ENCODE measurements around the gene CFB. TPM values are rescaled to one million over a fixed set of nuclear protein-coding genes. Genes with fewer than 3 reads are reported as not detected.
A peak's percentile ranks its signal among the peaks of the same experiment; 100 is the strongest.

The CFB gene
- total RNA-seq, 1 experiment from 2014 or later: 5.6 TPM

DNA sequence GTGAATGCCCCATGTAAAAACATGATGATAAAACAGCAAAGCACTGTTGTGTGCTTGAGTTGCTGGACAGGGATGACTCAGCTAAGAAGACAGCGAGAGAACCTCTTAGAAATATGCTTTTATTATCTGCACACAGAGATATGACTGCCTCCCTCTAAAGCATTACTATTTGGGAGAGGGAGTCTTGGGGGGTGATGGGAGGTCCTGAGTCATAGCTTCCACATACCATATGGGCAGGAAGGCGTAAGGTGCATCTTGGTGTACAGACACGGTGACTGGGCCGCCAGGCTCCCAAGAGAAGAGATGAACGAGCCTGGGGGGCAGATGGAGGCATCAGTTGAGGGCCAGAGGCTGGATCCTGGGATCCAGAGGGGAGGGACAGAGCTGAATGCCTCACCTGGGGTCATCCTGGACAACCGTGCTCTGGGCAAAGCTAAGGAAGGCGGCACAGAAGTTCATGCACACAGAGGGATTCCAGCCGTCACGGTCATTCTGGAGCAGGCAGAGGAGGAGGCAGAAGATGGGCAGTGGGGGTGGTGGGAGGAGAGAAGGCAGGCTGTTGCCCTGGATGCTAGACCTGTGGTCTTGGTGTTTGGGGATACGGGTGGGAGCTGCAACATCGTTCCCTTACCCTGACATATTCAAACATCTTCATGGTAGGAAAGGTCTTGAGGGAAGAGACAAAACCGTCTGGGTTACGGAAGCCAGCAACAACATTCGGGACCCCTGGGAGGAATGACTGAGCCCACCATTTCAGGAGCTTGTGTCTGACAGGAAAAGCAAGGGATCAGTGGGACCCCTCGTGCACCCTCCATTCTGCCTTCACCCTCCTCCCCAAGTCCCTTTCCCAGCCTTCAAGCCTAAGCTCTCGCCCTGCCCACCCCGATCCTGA lies 24.1 kb downstream of the CFB start:
- ATAC-seq: no peak
- DNase-seq (ENCODE audit: low read depth, low spot score): no peak
- POLR2A ChIA-PET: interaction anchor here (0.5 to 0.6 kb wide), 2 partner anchors 1203 to 1343 kb away, joined by 10 to 19 read pairs; no protein-coding TSS in a partner anchor
- Histone ChIP-seq H3K27me3 (ENCODE audit: control insufficient read depth, insufficient read depth, low read length) (no peaks in the 10 kb centered on the region), H3K36me3 (ENCODE audit: control insufficient read depth, insufficient read depth, low read length) (peaks cover 5% of the 10 kb centered on the region; the same call in 1 of the 2 replicates), H3K4me1 (ENCODE audit: control insufficient read depth, insufficient read depth, low read length) (peaks cover 12% of the 10 kb centered on the region; the same call in 1 of the 2 replicates), H3K4me3 (ENCODE audit: low read depth in 2 of 2, low read length in 2 of 2) (peak overlapping the region; percentile 85 to 94), H3K9me3 (ENCODE audit: control insufficient read depth, insufficient read depth, low read depth, low read length) (no peaks in the 10 kb centered on the region), H3K27ac (ENCODE audit: low read length) (peak overlapping the region; percentile 94)
- TF ChIP-seq SIN3A (IDR thresholded peaks at IDR 0.05; ENCODE audit: borderline replicate concordance, insufficient read depth, low read depth, low read length): no peak
- TF ChIP-seq, protein P1, sequence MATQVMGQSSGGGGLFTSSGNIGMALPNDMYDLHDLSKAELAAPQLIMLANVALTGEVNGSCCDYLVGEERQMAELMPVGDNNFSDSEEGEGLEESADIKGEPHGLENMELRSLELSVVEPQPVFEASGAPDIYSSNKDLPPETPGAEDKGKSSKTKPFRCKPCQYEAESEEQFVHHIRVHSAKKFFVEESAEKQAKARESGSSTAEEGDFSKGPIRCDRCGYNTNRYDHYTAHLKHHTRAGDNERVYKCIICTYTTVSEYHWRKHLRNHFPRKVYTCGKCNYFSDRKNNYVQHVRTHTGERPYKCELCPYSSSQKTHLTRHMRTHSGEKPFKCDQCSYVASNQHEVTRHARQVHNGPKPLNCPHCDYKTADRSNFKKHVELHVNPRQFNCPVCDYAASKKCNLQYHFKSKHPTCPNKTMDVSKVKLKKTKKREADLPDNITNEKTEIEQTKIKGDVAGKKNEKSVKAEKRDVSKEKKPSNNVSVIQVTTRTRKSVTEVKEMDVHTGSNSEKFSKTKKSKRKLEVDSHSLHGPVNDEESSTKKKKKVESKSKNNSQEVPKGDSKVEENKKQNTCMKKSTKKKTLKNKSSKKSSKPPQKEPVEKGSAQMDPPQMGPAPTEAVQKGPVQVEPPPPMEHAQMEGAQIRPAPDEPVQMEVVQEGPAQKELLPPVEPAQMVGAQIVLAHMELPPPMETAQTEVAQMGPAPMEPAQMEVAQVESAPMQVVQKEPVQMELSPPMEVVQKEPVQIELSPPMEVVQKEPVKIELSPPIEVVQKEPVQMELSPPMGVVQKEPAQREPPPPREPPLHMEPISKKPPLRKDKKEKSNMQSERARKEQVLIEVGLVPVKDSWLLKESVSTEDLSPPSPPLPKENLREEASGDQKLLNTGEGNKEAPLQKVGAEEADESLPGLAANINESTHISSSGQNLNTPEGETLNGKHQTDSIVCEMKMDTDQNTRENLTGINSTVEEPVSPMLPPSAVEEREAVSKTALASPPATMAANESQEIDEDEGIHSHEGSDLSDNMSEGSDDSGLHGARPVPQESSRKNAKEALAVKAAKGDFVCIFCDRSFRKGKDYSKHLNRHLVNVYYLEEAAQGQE (IDR thresholded peaks at IDR 0.05; ENCODE audit: insufficient read depth in 1 of 2, low read depth in 2 of 2, low read length in 1 of 2): no peak
- TF ChIP-seq, protein P2, sequence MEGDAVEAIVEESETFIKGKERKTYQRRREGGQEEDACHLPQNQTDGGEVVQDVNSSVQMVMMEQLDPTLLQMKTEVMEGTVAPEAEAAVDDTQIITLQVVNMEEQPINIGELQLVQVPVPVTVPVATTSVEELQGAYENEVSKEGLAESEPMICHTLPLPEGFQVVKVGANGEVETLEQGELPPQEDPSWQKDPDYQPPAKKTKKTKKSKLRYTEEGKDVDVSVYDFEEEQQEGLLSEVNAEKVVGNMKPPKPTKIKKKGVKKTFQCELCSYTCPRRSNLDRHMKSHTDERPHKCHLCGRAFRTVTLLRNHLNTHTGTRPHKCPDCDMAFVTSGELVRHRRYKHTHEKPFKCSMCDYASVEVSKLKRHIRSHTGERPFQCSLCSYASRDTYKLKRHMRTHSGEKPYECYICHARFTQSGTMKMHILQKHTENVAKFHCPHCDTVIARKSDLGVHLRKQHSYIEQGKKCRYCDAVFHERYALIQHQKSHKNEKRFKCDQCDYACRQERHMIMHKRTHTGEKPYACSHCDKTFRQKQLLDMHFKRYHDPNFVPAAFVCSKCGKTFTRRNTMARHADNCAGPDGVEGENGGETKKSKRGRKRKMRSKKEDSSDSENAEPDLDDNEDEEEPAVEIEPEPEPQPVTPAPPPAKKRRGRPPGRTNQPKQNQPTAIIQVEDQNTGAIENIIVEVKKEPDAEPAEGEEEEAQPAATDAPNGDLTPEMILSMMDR (IDR thresholded peaks at IDR 0.05): no peak
- TF ChIP-seq TCF7L2 (IDR thresholded peaks at IDR 0.05; ENCODE audit: low read depth, low read length): no peak
- CTCF ChIA-PET: interaction anchor here (0.8 kb wide), 1 partner anchor 72 kb away, joined by 3 read pairs; no protein-coding TSS in a partner anchor
- BruUV-seq (replicated peaks): no TSS peak
- intact Hi-C loops (cut with micrococcal nuclease; ENCODE audit: unreplicated experiment) (no loop called here), in situ Hi-C loops (cut with HindIII; ENCODE audit: low pct_unique_long_range_greater_than_20kb, low sequenced_read_pairs) (no loop called here)

DNA sequence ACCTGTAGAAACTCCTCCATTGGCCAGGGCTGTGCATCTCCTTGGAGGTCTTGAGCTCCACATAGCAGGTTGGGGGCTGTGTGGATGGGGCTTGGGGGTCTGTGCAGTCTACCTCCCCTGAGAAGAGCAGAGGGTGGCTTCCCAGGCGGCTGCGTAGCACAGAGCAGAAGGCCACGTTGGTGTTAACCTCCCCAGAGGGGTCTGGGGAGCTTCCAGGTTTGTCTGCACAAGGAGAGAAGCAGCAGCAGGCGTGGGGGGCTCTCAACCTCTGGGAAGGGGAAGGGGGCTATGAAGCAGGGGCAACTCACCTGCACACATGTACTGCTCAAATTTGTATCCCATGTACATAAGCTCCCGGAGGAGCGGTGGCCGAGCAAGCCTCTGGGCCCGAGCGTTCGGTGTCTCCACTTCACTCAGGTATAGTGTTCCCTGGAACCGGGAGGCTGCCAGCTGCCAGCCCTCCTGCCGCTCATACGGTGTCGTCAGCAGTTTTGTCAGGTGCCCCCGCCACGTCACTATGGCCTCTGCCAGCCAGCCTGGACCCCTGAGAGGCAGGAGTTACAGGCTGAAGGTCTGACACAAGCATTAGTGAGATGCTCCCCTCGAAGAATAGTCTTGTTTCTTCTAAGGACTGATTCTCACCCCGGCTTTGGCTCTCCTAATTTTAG lies 24.8 kb downstream of the CFB start:
- no TSS peak for BruUV-seq (replicated peaks)
- Histone ChIP-seq H3K4me1 (ENCODE audit: control insufficient read depth, insufficient read depth, low read length) (peaks cover 12% of the 10 kb centered on the region; the same call in 1 of the 2 replicates), H3K36me3 (ENCODE audit: control insufficient read depth, insufficient read depth, low read length) (peaks cover 5% of the 10 kb centered on the region; the same call in 1 of the 2 replicates), H3K9me3 (ENCODE audit: control insufficient read depth, insufficient read depth, low read depth, low read length) (no peaks in the 10 kb centered on the region), H3K27ac (ENCODE audit: low read length) (peak overlapping the region; percentile 94), H3K4me3 (ENCODE audit: low read depth in 2 of 2, low read length in 2 of 2) (peak overlapping the region; percentile 85 to 94), H3K27me3 (ENCODE audit: control insufficient read depth, insufficient read depth, low read length) (no peaks in the 10 kb centered on the region)
- CTCF ChIA-PET: interaction anchor here (0.8 kb wide), 1 partner anchor 73 kb away, joined by 3 read pairs; no protein-coding TSS in a partner anchor
- in situ Hi-C loops (cut with HindIII; ENCODE audit: low pct_unique_long_range_greater_than_20kb, low sequenced_read_pairs) (no loop called here), intact Hi-C loops (cut with micrococcal nuclease; ENCODE audit: unreplicated experiment) (no loop called here)
- POLR2A ChIA-PET: interaction anchor here (0.5 to 0.6 kb wide), 2 partner anchors 1202 to 1342 kb away, joined by 10 to 19 read pairs; no protein-coding TSS in a partner anchor
- no peak for TF ChIP-seq TCF7L2 (IDR thresholded peaks at IDR 0.05; ENCODE audit: low read depth, low read length)
- TF ChIP-seq POLR2AphosphoS5 (IDR thresholded peaks at IDR 0.05; ENCODE audit: low read depth, low read length): peak; percentile 58
- no peak for TF ChIP-seq SIN3A (IDR thresholded peaks at IDR 0.05; ENCODE audit: borderline replicate concordance, insufficient read depth, low read depth, low read length)
- peak; percentile 15 for ATAC-seq
- DNase-seq (ENCODE audit: low read depth, low spot score): no peak

Measured in Panc1 (cell line).